SK-N-SH (cell line): ENCODE data around the gene NFIX. TPM values are rescaled to one million over a fixed set of nuclear protein-coding genes. Genes with fewer than 3 reads are reported as not detected.

Experiments
- CTCF ChIA-PET: fragments of 300-600, 350-600 bp; formaldehyde crosslinking; extraction: SDS; loops from one replicate; lab custom pipeline; 2021; lab: Yijun Ruan, JAX
- POLR2A ChIA-PET: fragments of 350-600 bp; sonication (Branson Sonifier 250); formaldehyde crosslinking; extraction: SDS; loops from one replicate; lab custom pipeline; 2020; ENCODE audit warnings: antibody characterized with exemption, inconsistent platforms; lab: Yijun Ruan, JAX
- DNase-seq: peaks from one replicate; pipeline ENCODE4 v3.0.0; 2012
- H2AFZ ChIP-seq: fragments of 200-600 bp; sonication (generic); 2 replicates; pipeline ENCODE4 v1.8.1; 2016; ENCODE audit warnings: antibody characterized with exemption, mild to moderate bottlenecking, low read depth
- H3F3A ChIP-seq: fragments of 200-600 bp; sonication (generic); replicated peaks from 2 replicates; pipeline ENCODE3; 2016; ENCODE audit warnings: antibody characterized with exemption, mild to moderate bottlenecking; ENCODE audit not compliant: insufficient read depth
- H3K27ac ChIP-seq, 2 experiments: fragments of 200-500 bp in 1 of 2; fragments of 200-600 bp in 1 of 2; sonication (Bioruptor generic) in 1 of 2; sonication (generic), shearing (Covaris generic) in 1 of 2; 2 replicates each; pipeline versions ENCODE4 v1.5.1 to v1.6.1; 2014 to 2016; ENCODE audit warnings: low read depth in 2 of 2, inconsistent platforms in 1 of 2, low read length in 1 of 2, mild to moderate bottlenecking in 1 of 2, mixed read lengths in 1 of 2
- H3K27me3 ChIP-seq: fragments of 200-600 bp; sonication (generic), shearing (Covaris generic); 2 replicates; pipeline ENCODE4 v1.6.1; 2016; ENCODE audit warnings: mixed run types; ENCODE audit not compliant: insufficient read depth
- H3K36me3 ChIP-seq, 2 experiments: fragments of 200-500 bp in 1 of 2; fragments of 200-600 bp in 1 of 2; sonication (Bioruptor generic) in 1 of 2; sonication (generic) in 1 of 2; replicated peaks in 1 of 2; 2 replicates each; pipeline versions ENCODE3 to v1.5.1; 2014 to 2016; ENCODE audit warnings: low read length in 1 of 2, mild to moderate bottlenecking in 1 of 2; ENCODE audit not compliant: insufficient read depth in 2 of 2, control insufficient read depth in 1 of 2
- H3K4me1 ChIP-seq, 2 experiments: fragments of 200-500 bp in 1 of 2; fragments of 200-600 bp in 1 of 2; sonication (Bioruptor generic) in 1 of 2; sonication (generic), shearing (Covaris generic) in 1 of 2; 2 replicates each; pipeline versions ENCODE4 v1.5.1 to v1.6.1; 2014 to 2016; ENCODE audit warnings: low read depth in 1 of 2, low read length in 1 of 2, mixed run types in 1 of 2; ENCODE audit not compliant: insufficient read depth in 2 of 2, control insufficient read depth in 1 of 2
- H3K4me2 ChIP-seq: fragments of 200-600 bp; sonication (generic), shearing (Covaris generic); 2 replicates; pipeline ENCODE4 v1.6.1; 2017; ENCODE audit warnings: mixed run types
- H3K4me3 ChIP-seq, 2 experiments: fragments of 200-500 bp in 1 of 2; fragments of 200-600 bp in 1 of 2; sonication (Bioruptor generic) in 1 of 2; sonication (generic), shearing (Covaris generic) in 1 of 2; 2 replicates each; pipeline versions ENCODE4 v1.5.1 to v1.8.1; 2014 to 2016; ENCODE audit warnings: low read depth in 2 of 2, inconsistent platforms in 1 of 2, low read length in 1 of 2, mild to moderate bottlenecking in 1 of 2, mixed read lengths in 1 of 2, moderate library complexity in 1 of 2
- H3K79me2 ChIP-seq: fragments of 200-600 bp; sonication (generic); 2 replicates; pipeline ENCODE4 v1.8.1; 2017; ENCODE audit warnings: mild to moderate bottlenecking; ENCODE audit not compliant: insufficient read depth
- H3K9ac ChIP-seq: fragments of 200-600 bp; sonication (generic); 2 replicates; pipeline ENCODE4 v1.6.1; 2017; ENCODE audit warnings: mixed run types
- H3K9me2 ChIP-seq: fragments of 200-600 bp; sonication (generic); 2 replicates; pipeline ENCODE4 v1.6.1; 2017; ENCODE audit warnings: mixed run types
- H3K9me3 ChIP-seq: fragments of 200-600 bp; sonication (generic); 2 replicates; pipeline ENCODE4 v1.6.1; 2017; ENCODE audit warnings: mixed run types, mild to moderate bottlenecking, moderate library complexity
- H4K20me1 ChIP-seq: fragments of 200-600 bp; sonication (generic); 2 replicates; pipeline ENCODE4 v1.6.1; 2017; ENCODE audit warnings: mild to moderate bottlenecking, mixed run types; ENCODE audit not compliant: insufficient read depth
- CTCF ChIP-seq: fragments of 200-600 bp; sonication (generic); IDR thresholded peaks from 2 replicates; pipeline ENCODE4 v1.6.1; 2017; ENCODE audit warnings: antibody characterized with exemption, mild to moderate bottlenecking, moderate library complexity
- ELF1 ChIP-seq: IDR thresholded peaks from 2 replicates; pipeline ENCODE4 v1.4.0; 2012
- EP300 ChIP-seq, 2 experiments: IDR thresholded peaks; 2 replicates each; pipeline versions ENCODE4 v1.4.0 to v1.6.1; 2012; ENCODE audit warnings: borderline replicate concordance in 1 of 2, low read depth in 1 of 2, low read length in 1 of 2
- EZH2phosphoT487 ChIP-seq: fragments of 200-600 bp; sonication (generic); IDR thresholded peaks from 2 replicates; pipeline ENCODE4 v1.6.1; 2017; ENCODE audit warnings: low read depth, mixed run types, mild to moderate bottlenecking, antibody characterized with exemption, moderate library complexity, borderline replicate concordance
- FOSL2 ChIP-seq: IDR thresholded peaks from 2 replicates; pipeline ENCODE4 v1.4.0; 2012; ENCODE audit warnings: low read depth, mild to moderate bottlenecking, moderate library complexity, borderline replicate concordance
- FOXJ3 ChIP-seq: sonication (generic); formaldehyde crosslinking; IDR thresholded peaks from 2 replicates; pipeline ENCODE4 v1.5.1; 2020; ENCODE audit warnings: mild to moderate bottlenecking, missing genetic modification reagents
- FOXM1 ChIP-seq: IDR thresholded peaks from 2 replicates; pipeline ENCODE4 v1.4.0; 2012; ENCODE audit warnings: low read depth, mild to moderate bottlenecking
- GATA2 ChIP-seq: sonication (generic); formaldehyde crosslinking; IDR thresholded peaks from 2 replicates; pipeline ENCODE4 v1.5.0; 2020; ENCODE audit warnings: mild to moderate bottlenecking, missing genetic modification reagents
- IRF3 ChIP-seq: fragments of 150-350 bp; IDR thresholded peaks from 2 replicates; pipeline ENCODE4 v1.6.1; 2016; ENCODE audit warnings: mild to moderate bottlenecking, low read depth, low read length
- JUND ChIP-seq: IDR thresholded peaks from 2 replicates; pipeline ENCODE4 v1.4.0; 2012
- MAX ChIP-seq: IDR thresholded peaks from 2 replicates; pipeline ENCODE4 v1.4.0; 2012; ENCODE audit warnings: low read depth
- MEF2A ChIP-seq: IDR thresholded peaks from 2 replicates; pipeline ENCODE4 v1.4.0; 2012; ENCODE audit warnings: low read depth, borderline replicate concordance
- MXI1 ChIP-seq: IDR thresholded peaks from 2 replicates; pipeline ENCODE4 v1.6.1; 2012; ENCODE audit warnings: mild to moderate bottlenecking, low read depth, low read length, improper control_type of control experiment
- NFIC ChIP-seq: IDR thresholded peaks from 2 replicates; pipeline ENCODE4 v1.4.0; 2012; ENCODE audit warnings: borderline replicate concordance
- NRF1 ChIP-seq: IDR thresholded peaks from 2 replicates; pipeline ENCODE4 v1.6.1; 2012; ENCODE audit warnings: low read depth, mild to moderate bottlenecking, low read length
- PBX3 ChIP-seq: IDR thresholded peaks from 2 replicates; pipeline ENCODE4; 2012
- POLR2AphosphoS5 ChIP-seq: IDR thresholded peaks from 2 replicates; pipeline ENCODE4 v1.6.1; 2012; ENCODE audit warnings: low read depth, low read length
- RAD21 ChIP-seq: IDR thresholded peaks from 2 replicates; pipeline ENCODE4 v1.6.1; 2012; ENCODE audit warnings: mild to moderate bottlenecking, low read length
- RCOR1 ChIP-seq: fragments of 150-350 bp; IDR thresholded peaks from 2 replicates; pipeline ENCODE4 v1.6.1; 2017; ENCODE audit warnings: antibody characterized with exemption, low read length
- RFX5 ChIP-seq: IDR thresholded peaks from 2 replicates; pipeline ENCODE4 v1.6.1; 2012; ENCODE audit warnings: mild to moderate bottlenecking, improper control_type of control experiment, low read length
- TCF12 ChIP-seq: IDR thresholded peaks from 2 replicates; pipeline ENCODE4 v1.4.0; 2012
- TEAD4 ChIP-seq: IDR thresholded peaks from 2 replicates; pipeline ENCODE4 v1.4.0; 2012; ENCODE audit warnings: mild to moderate bottlenecking, borderline replicate concordance; ENCODE audit not compliant: insufficient read depth
- USF2 ChIP-seq: fragments of 150-350 bp; IDR thresholded peaks from 2 replicates; pipeline ENCODE4 v1.6.1; 2017; ENCODE audit warnings: antibody characterized with exemption, low read length, low read depth, borderline replicate concordance
- YY1 ChIP-seq: IDR thresholded peaks from 2 replicates; pipeline ENCODE4 v1.4.0; 2012; ENCODE audit warnings: low read depth, mild to moderate bottlenecking
- WGBS: methylation state at CpG from one replicate; pipeline ENCODE4 v1.1.6; 2017; ENCODE audit warnings: low lambda C conversion rate; 5-methylcytosine and 5-hydroxymethylcytosine counted together
- polyA plus RNA-seq, 3 experiments: library from polyadenylated mRNA; depleted of rRNA; stranded (reverse); fragments of >200 nt; gene quantifications; 2 replicates each; pipeline ENCODE4 v1.2.3, GENCODE V29; 2012

Gene NFIX
- polyA plus RNA-seq, 1 of the 3 experiments (the other 2 are of a cell fraction) = 14.8 TPM

GRCh38 chr19:13072188-13072908 lies 77.1 kb downstream of the NFIX start:
- Histone ChIP-seq H3K79me2 (peaks cover 8% of the 10 kb centered on the region; the same call in 1 of the 2 replicates), H3K36me3 (peaks cover 0 to 24% of the 10 kb centered on the region in 2 experiments), H3K9me3 (no peaks in the 10 kb centered on the region), H3F3A (no peaks in the 10 kb centered on the region), H3K9ac (no peak overlapping the region), H3K4me1 (peaks cover 0 to 71% of the 10 kb centered on the region in 2 experiments; a peak in 1 of 4 replicates), H2AFZ (no peak overlapping the region), H3K27ac (peak overlapping the region in 1 of 2 experiments; percentile 54; a peak in 1 of 4 replicates), H3K4me3 (no peak overlapping the region), H3K27me3 (no peaks in the 10 kb centered on the region), H3K4me2 (no peak overlapping the region), H3K9me2 (no peaks in the 10 kb centered on the region), H4K20me1 (no peaks in the 10 kb centered on the region)
- no peak for DNase-seq
- ChIA-PET POLR2A (no interaction called here), CTCF (interaction anchor here (1.1 to 35.2 kb wide), 8 partner anchors 11 to 107 kb away, joined by 3 to 506 read pairs (median 12); no protein-coding TSS in a partner anchor)
- TF ChIP-seq RFX5 = no peak
- TF ChIP-seq NRF1 = no peak
- no peak for TF ChIP-seq FOSL2
- no peak for TF ChIP-seq ELF1
- TF ChIP-seq FOXJ3 (CRISPR knock-in tag) = no peak
- no peak for TF ChIP-seq MXI1
- no peak for TF ChIP-seq NFIC
- no peak for TF ChIP-seq IRF3
- TF ChIP-seq EP300 (IDR thresholded peaks at IDR 0.05; ENCODE audit: borderline replicate concordance in 1 of 2, low read depth in 1 of 2, low read length in 1 of 2) = no peak
- no peak for TF ChIP-seq GATA2
- TF ChIP-seq CTCF = no peak
- TF ChIP-seq JUND = no peak
- TF ChIP-seq RAD21 = no peak
- no peak for TF ChIP-seq MEF2A
- TF ChIP-seq RCOR1 = no peak
- WGBS = 100% methylated on average over 2 of the region's 9 CpGs

- peaks cover 0 to 76% of the 10 kb centered on the region in 2 experiments; a peak in 1 of 4 replicates for H3K4me1 ChIP-seq
- CTCF ChIA-PET = interaction anchor here (0.6 to 35.2 kb wide), 10 partner anchors 12 to 225 kb away, joined by 3 to 506 read pairs (median 3); no protein-coding TSS in a partner anchor
- WGBS = 100% methylated on average over 4 of the region's 5 CpGs
- no peak for DNase-seq
- H3K4me2 ChIP-seq = no peak overlapping the region
- no peaks in the 10 kb centered on the region for H3K9me2 ChIP-seq
- POLR2A ChIA-PET = no interaction called here
- H3K4me3 ChIP-seq = no peak overlapping the region
- peaks cover 8% of the 10 kb centered on the region; the same call in 1 of the 2 replicates for H3K79me2 ChIP-seq
- H3K9ac ChIP-seq = no peak overlapping the region
- no peak overlapping the region for H2AFZ ChIP-seq
- H3K9me3 ChIP-seq = no peaks in the 10 kb centered on the region
- no peaks in the 10 kb centered on the region for H3K27me3 ChIP-seq
- H3K36me3 ChIP-seq = peaks cover 0 to 24% of the 10 kb centered on the region in 2 experiments
- H3K27ac ChIP-seq = no peak overlapping the region
- H3F3A ChIP-seq = no peaks in the 10 kb centered on the region
- no peaks in the 10 kb centered on the region for H4K20me1 ChIP-seq
- TF ChIP-seq MEF2A (no peak), PBX3 (no peak), EZH2phosphoT487 (no peak), TEAD4 (no peak), FOXM1 (no peak), YY1 (no peak), POLR2AphosphoS5 (no peak), ELF1 (no peak), USF2 (no peak), TCF12 (no peak), RFX5 (no peak), EP300 (IDR thresholded peaks at IDR 0.05; ENCODE audit: borderline replicate concordance in 1 of 2, low read depth in 1 of 2, low read length in 1 of 2) (no peak), MAX (no peak)
Measured at GRCh38 chr19:13073263-13073662, 78.0 kb downstream of the NFIX start.
